CD4-positive, alpha-beta T cell treated with Interleukin-15 for 4 hours (primary cell): ENCODE results near the gene EFNA5.

Experiments
- DNase-seq: peaks from one replicate; pipeline ENCODE4 v3.0.0-alpha.2; 2020; ENCODE audit warnings: low spot score

EFNA5 gene

DNA sequence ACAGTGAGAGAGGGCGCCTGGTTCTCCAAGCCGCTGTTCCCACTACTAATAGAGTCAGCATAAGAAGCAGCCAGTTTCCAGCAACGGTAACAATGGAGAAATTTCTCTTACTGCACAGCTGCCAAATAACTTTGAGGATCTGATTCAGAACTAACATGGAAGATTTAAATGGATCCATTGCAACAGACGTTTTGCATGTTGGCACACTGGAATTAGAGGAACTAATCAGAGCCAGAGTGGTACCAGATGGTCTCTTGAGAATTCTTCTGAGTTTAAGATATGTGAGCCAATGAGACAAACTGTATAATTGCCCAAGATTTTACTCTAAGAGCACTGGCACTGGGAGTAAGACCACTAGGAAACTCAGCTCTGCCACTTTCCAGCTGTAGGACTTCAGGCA lies 186.5 kb downstream of the EFNA5 start:
- no peak for DNase-seq

DNA sequence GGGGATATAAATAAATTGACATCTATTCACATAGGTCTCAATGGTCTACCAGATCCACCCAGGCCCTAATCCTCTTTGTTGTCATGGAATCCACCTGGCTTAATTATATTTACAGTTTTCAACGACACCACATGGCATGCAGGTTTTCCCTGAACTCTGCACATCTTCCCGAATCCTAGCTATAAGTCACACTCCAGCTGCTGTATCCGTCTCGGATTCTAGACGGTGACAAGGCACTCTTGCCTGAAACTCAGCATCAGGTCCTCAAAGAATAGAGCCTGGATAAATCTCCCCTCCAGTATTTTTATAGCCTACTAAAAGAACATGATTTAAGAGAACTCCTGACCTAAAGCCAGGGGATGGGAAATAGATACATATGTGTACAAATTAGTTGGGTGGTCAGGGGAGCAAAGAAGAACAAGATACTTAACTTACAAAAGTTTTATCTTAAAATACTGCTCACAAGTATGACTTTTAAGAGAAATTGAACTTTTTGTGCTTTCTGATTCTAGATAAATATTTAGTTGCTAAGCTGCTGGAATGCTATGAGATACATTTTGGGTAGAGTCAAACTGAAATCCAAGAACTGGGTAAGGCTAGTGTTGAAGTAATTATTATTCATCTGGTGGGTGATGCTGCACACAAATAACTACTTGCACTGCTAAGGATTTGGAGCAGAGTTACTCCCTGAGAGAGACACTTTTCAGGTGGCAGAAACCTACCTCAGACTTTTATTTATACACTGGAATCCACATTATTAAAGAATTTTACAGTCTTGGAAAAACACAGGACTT lies 187.3 kb downstream of the EFNA5 start:
- DNase-seq, result no peak

DNA sequence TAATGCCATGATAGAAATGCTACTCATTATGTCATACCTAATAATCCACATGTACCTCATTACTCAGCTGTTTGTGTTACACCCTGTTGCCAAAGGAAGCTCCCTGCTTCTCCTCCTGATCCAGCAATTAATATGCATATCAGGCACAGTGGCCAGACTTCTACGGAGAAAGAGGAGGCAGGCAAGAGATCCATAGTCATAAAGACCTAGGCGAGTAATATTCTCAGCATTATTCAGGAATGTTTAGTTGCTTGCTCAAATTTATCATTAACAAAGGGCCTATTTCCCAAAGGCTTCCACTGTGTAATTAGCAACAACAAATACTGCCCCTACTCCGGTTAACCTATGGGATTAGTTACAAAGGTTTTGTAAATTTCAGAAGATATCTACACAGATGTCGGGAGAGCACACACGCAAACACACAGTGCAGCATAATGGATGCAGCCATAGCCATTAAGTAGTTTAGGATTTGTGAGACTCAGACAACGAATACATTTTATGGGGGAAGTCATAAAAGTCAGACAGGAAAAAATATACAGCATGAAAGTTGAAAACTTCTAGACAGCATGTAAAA lies 192.6 kb downstream of the EFNA5 start:
- no peak for DNase-seq

DNA sequence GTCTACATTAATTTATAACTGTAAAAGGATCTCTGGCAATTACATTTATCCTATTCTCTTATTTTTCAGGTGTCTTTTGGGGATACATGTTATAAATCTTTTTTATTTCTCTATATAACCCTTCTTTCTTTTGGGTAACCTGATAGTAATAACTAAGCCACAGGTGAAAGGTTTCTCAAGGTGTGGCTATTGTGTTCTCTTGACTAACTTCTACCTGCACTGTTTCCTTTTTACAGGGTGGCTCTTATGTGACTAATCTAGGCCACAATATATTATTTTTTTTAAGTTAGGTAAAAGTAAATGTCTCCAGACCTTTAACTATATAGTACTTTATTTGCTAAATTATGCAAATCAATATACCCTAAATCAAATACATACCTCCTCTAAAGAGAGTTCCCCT lies 193.2 kb downstream of the EFNA5 start:
- DNase-seq, result no peak

DNA sequence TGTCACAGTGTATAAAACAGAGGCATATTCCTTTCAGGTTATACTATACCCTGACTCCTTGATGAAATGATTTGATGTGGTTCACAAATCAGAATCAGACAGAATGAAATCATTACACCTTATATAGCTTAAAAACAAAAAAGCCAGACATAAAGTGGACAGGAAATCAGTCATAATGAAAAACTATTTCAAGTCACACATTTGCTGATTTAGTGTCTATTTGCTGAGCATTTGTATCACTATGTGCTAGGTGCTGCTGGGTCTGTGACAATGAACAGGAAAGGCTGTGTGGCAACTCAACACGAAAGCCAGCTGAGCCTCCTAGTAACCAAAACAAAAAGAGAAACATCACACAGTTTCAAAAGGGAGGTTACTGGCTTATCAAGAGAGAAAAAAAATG lies 194.0 kb downstream of the EFNA5 start:
- DNase-seq, result peak; percentile 71

DNA sequence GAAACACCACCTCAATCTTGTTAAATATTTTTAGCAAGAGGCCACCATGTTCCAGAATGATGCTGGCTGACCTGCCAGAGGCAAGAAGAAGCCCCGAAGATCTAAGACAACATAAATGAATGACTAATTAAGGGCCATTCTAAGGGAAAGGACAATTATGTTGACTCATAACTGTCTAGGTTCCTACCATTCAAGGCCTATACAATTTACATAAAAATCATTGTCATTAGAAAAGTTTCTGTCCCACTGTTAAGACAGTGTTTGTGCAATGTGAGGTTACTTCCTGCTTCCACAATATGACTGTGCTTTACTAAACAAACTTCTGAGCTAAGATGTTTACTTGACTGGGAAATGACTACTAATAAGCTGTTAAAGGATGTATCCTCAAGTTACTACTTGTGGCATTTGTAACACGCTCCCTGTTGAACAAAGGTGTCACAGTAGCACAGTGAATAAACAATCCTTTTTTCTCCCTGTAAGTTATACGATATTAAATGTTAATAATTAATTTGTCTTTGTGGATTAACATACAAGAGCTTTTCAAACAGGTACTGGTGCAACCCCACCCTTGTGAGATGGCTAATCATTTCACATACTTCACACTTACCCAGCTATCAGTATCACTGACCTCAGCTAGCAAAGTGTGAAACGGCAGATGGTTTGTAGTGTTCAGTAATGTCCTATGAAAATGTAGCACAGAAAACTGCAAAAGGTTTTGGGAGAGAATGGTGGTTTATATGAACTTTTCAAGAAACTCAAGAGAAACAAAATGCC lies 195.8 kb downstream of the EFNA5 start:
- peak; percentile 41 for DNase-seq

DNA sequence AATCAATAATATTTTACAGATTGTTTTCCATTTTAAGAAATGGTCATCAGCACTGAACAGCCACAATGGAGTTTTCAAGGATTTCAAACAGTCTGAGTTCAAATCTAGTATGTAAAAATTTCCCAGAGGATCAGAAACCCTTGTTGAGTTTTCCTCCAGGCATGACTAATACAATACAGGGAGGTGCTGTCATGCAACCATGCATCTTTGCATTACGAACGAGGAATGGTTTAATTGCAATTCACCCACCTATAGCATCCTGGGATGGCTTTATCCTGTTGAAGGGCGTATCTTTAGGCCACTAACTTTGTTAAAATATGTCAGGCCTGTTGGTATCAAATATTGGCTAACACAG lies 196.4 kb downstream of the EFNA5 start:
- DNase-seq, result no peak

DNA sequence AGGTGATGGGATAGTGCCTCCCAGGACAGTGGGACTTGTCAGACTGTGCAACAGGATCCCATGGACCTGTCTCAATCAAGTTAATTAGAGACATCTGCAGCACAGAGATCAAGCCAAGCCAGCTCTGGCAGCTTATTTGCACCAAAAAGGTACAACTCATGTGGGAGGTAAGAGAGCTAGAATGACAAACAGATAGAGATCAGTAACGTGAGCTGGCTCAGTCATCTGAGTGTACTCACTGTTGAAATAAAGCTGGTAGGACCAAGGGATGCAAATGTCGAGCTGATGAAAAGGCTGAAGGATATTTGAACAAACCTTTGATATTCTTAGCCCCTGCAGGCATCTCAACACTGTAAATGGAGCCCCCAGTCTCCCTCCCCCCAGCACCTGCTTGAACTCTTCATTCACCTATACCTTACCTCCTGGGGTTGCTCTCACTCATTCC lies 198.1 kb downstream of the EFNA5 start:
- DNase-seq, result no peak

DNA sequence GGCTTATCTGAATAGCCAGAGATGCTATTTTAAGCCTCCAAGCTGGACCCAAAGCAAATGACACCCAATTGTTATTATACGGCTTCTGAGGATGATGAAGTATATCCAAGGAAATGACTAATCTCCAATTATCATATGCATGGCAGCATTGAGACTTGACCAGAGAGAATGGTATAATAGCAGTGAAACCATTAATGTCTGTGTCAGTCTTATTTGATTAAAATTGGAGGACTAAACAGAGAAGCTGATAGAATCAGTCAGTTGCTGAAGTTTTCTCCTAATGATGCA lies 200.5 kb downstream of the EFNA5 start:
- DNase-seq, result no peak

DNA sequence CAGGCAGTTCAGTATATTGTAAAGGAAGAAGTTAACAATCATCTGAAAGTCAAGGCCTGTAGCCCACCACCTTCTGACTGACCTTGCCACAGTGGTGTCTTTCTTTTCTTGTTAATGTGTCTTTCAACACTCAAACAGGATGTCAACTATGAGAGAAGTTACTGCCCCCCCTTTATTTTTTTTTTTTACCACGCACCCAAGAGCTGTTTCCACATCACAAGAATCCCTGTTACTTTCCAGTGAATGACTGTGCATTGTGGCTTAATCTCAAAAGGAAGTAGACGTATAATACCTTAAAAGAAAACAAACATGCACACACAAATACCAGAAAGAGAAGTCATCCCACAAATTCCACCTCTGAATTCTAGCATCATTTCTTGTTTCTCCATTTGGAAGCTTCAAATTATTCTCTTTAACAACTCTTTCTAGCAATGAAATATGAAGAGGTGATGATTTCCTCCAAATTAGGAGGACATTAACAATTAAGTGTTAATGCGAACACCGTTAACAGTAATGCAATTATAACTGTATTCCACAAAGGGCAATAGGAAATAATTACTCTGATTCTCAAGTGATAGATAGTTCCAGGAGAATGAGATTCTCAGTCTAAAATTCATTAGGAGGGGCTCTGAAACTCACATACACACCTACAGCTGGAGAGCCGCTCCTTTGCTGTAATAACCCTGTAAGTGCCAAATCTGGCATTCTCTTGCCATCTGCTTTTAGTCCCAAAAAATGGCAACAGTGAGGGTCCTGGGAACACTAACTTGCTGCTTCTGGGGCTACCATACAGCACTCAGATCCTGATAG lies 201.0 kb downstream of the EFNA5 start:
- no peak for DNase-seq

DNA sequence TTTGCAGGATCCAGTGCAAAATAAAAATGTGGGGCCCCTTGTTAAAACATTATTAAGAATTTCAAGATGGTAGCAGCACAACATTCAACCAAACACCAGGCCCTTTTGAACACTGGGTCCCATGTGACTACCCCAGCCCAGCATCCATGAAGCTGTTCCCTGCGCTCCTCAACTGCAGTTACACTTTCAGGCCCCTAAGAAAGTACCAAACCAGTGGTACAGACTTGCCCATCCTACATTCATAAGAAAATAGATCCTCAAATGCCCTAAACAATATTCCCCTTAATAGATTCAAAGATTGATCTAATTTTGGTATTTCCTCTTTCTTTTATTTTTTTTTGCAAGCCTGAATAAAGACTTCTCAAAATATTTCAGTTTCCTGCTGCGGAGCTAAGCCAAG lies 201.7 kb downstream of the EFNA5 start:
- no peak for DNase-seq

DNA sequence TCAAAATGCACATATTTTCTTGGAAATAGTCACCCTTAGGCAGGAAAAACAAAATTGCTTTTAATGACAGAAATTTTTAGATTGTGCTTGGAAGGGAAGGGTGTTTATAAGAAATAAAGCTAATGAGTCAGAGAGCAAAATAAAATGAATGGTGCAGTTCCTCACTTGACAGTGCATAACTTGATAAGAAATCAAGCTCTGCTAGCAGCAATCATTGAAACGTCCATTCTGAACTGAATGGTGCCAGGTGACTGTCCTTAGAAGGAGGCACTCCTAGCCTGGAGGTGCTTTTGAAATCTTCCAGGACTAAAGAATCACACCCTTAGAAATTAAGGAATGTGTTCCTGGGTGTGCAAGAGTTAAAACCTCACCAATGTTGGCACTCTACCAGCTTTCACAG lies 202.5 kb downstream of the EFNA5 start:
- DNase-seq, result no peak

DNA sequence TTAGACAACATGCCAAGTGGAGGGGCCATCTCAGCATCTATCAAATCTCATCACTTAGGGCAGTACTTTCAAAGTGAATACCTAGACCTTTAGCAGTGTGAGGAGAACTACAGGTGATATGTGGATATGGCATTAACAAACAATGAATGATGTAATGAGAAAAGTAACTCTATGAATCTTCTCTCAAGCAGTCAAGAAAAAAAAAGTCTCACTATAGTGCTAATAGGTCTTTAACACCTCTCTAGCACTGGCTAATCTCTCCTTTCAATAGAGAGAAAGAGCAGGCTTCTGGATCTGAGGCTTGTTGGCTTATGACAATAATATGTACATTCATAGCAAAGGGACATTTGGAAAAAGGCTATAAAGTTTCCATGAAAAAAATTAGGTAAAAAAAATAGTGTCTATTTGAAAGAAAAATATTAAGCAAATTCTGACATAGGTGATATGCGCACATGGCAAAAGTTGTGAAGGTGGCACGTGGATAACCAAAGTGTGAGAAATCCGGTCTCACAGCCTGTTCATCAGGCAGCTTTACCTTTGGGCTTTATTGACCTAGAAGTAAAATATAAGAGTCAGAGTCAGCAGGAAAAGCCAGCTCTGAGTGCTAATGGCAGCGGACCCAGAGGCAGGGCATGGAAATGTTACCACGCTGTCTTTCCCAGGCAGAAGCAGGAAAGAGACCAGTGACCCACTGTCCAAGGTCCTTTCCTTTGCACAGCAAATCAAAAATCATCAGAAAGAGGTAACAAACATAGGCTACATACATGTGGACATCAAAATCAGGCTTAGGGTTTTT lies 203.4 kb downstream of the EFNA5 start:
- no peak for DNase-seq

DNA sequence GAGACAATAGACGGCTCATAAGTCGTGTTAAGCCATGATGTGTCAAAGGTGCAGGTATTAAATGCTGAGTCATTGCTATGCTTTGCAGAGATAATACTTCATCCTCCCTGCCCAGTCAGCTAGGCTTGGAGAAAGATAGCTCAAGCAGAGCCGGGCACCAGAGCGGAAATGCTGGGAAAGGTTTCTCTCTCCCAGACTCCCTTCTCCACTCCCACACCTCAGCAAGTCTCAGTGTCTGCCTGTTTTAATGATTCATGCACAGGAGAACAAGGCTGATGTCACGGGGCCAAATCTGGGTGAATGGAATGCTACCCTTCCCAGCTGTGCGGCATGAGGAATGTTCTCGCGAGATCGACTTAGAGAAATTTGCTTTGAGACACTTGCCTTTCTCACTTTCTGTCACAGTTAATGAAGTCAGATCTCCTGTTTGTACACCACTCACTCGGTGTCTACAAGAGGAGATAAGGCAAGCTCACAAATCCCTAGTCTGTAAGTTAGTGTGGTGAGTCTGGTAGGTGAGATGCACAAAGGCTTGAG lies 204.4 kb downstream of the EFNA5 start:
- no peak for DNase-seq

DNA sequence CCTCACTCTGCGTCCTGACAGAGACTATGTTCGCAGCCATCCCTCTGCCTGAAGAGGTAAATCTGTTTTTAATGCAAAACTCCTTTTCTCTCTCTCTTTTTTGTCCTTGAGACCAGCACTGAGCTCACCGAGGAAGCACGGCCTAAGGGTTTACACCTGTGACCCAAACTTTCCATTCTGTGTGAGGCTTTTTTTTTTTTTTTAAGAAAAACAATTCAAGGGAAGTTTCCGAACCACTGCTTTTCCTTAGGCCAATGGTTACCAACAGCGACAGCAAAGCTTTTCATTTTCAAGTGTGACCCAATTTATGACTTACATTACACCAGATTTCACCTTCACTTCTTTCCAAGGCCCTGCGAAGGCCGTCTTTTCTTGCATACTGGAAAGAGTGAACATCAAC lies 205.9 kb downstream of the EFNA5 start:
- DNase-seq, result no peak

DNA sequence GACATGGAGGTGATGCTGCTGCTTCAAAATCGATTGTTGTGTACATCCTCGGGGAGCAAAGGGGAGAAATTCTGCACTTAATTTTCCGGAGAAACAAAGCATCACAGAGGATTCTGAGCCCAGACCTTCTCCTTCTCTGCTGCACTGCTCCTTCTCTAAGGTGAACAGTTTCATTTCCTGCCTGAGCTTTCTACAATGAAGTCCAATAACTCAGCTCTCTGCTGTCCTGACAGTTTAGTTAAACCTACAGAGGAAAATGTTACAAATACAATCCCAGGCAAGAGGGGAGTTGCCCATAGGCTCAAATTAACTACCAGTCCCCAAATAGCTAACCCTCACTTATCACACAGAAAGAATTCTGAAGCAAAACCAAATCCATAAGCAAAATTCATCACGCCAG lies 206.3 kb downstream of the EFNA5 start:
- DNase-seq, result no peak

DNA sequence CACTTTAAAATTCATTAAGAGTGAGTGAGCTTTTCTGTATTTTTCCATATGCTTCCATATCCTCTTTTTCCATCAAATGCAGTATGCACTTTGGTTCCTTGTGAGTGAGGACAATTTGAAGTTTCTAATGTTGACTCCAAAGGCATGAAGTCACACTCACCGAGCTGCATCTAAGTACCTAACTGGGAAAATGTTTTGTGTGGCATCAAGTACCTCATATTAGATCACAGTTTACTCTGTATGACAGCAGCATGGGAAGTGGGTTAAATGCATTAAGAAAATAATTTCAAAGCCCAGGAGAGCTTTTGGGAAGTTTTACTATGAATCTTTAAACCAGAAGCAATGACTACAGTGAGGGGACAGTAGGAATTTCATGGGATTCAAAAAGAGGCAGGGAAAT lies 207.0 kb downstream of the EFNA5 start:
- no peak for DNase-seq

DNA sequence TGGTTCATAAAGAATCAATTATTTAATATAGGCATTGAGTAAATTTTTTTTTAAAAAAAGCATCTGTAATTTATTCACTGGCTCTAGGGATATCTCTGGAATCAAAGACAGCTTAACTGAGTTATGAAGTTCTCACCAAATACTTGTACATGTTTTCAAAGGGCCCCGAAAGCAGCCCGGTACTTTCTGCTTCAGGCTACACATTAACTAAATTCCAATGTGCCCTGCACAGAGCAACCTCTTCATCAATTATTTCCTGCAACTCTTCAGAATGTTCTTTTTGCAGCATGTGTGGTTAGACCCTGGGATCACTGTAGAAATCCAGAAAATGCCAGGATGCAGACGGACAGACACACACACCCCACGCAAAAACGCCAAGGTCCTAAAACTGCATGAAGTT lies 209.0 kb downstream of the EFNA5 start:
- no peak for DNase-seq

DNA sequence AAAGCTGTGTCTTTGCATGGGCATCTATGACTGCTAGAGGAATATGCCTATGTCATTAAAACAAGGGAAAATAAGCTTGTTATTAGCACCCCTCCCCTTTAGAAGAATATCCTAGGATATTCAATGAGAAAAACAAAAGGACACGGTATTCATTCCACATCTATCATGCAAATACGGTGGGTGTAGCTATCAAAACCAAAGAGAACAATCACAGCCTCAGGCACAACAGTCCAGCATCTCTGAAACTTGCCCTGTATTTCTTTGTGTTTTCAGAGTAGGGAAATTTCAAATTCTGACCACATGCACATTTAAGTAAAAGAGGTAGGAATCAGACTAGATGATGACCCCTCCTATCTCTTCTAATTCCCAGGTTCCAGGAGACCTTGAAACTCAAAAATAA lies 209.9 kb downstream of the EFNA5 start:
- no peak for DNase-seq

DNA sequence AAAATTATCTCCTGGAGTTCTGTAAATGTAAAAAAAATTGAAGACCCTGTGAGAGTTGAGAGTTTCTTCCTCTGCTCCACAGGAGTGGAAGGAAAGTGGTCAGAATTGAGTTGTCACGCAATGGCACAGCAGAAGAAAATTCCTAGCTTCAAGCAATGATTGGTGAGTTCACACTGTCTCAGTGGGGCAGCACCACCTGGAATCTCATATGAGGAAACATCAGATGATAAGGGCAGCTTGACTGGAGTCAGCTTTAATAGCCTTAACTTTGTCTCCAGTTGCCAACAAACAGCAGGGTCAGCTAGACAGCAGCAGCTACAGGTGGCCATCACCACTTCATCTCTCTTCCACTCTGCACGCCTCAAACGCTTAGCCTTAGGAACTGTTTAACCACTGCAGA lies 211.1 kb downstream of the EFNA5 start:
- no peak for DNase-seq

DNA sequence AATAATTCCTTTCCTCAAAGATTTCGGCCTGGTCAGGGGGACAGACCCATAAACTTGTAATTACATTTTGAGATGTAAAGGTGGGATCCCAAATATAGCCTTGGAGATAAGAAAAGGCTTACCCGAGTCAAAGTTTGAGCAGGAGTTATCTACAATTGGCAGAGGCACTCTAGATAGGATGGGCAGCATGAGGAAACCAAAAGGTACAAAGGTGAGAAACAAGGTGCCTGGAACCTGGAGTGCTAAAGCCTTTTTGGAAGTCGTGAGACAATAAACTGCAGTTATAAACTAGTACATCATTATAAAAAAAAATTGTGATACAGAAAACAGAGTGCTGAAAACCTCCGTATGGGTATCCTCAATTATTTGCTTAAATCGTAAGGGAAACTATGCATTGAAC lies 212.4 kb downstream of the EFNA5 start:
- no peak for DNase-seq

DNA sequence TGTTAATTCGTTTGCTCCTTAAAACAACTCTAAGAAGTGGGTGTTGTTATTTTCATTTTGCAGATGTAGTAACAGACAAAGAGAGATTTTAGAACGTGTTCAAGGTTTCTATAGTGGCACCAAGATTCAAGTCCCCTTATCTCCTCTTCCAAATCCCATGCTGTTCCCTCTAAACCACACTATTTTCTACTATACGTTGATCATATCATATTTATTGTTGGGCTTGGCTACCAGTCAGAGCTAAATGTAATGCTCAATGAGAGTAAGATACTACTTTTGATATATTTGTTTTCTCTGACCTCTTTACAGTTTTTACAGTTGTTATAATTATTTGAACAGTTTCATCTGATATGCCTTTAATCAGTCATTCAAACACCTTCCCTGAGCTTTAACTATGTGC lies 212.9 kb downstream of the EFNA5 start:
- DNase-seq, result no peak
